Hypothalamus (tissue), 51 donors: ENCODE results near the gene RPP38.

Experiments used
- DNase-seq, 51 donors: peaks; one replicate each; lab custom pipeline; 2025; lab: John Stamatoyannopoulos, UW

The RPP38 gene, protein sequence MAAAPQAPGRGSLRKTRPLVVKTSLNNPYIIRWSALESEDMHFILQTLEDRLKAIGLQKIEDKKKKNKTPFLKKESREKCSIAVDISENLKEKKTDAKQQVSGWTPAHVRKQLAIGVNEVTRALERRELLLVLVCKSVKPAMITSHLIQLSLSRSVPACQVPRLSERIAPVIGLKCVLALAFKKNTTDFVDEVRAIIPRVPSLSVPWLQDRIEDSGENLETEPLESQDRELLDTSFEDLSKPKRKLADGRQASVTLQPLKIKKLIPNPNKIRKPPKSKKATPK

DNA sequence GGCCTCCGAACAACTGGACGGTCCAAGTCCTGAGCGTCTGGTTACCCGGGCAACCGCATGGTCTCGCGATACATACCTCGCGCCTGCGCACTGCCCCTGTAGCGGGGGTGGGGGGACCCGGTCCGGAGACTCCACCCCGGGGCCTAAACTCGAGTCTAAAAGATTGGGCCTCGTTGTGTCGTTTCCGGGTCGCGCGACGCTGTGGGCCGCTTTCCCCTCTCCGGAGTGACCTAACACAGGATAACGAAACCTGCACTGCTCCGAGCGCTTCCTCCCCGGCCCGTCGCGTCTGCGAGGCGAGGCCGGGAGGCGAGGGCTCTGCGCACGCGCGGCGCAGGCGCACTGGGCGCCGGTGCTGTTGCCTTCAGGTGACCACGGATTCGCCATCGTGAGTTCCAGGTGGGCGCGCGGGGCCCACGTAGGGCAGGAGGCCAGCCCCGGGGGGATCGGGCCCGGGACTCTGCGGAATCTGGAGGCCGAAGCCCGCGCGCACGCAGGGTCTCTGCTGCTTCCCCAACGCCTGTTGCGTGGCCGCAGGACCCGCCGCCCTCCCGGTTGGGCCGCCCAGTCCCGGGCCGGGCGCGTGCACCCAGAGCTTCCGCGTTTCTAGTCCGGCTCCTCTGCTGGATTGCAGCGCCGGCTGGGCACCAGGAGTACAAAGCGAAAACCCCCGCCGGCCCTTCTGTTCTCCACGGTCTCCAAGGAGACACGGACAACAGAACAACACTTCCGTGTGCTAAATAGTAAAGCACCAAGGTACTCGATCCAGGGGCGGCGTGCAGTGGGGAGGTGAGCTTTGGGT lies at the start of gene RPP38:
Gene RPP38 (plus strand): TSS at position 345 of the 802 bp plus-strand sequence. CDS start 5,960 bp downstream, outside the sequence.
- peak; percentile 81 to 99 (median 95) for DNase-seq

DNA sequence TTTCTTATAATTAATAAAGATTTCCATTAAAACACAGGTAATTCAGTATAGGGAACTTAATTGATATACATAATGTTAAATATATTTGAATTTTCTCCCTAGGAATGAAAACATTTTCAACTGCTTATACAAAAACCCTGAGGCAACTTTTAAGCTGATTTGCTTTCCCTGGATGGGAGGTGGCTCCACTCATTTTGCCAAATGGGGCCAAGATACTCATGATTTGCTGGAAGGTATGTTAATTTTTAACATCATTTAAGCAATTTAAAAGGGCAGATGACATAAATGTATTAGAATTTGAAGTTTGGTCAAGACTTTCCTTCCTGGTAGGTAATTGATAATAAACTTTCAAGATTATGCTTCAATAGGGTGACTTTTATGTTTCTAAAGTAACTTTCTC lies 47.6 kb upstream of the RPP38 start:
- DNase-seq: no peak

DNA sequence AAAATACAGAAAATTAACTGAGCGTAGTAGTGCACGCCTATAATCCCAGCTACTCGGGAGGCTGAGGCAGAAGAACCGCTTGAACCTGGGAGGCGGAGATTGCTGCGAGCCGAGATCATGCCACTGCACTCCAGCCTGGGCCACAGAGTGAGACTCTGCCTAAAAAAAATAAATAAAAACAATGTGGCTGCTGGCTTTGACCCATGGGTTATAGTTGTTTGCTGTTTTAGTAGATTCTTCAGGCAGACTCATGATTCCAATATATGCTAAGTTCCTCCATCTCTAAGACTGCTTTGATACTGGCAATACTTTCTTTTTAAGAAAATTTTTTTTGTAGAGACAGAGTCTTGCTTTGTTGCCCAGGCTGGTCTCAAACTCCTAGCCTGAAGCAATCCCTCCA lies 45.0 kb upstream of the RPP38 start:
- DNase-seq: no peak

DNA sequence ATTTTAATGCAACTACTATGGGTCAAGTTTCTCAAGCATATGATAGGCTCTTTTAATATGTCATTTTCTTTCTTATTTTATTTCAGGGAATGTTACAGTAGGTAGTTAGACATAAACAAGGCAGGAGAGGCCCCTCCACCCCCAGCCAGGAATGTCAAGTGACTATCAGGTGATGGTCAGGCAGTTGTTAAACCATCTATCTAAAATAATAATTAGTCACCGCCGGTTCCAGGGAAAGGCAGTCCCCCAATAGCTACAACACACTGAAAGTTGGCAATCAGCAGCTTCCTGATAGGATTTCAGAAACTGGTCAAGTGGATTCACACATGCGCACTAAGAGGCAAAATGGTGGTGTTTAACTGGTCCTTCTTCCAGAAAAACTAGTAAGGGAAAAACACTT lies 44.1 kb upstream of the RPP38 start:
- no peak for DNase-seq

DNA sequence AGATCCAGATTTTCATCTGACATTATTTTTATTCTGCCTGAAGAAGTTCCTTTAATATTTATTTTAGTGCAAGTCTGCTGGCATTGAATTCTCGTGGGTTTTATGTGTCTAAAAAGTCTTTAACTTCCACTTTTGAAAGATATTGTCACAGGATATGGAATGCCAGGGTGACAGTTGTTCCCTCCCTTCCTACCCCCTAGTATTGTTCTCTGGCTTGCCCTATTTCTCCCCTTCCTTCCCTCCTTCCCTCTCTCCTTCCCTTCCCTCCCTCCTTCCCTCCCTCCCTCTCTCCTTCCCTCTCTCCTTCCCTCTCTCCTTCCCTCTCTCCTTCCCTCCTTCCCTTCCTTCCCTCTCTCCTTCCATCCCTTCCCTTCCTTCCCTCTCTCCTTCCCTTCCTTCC lies 38.5 kb upstream of the RPP38 start:
- DNase-seq: no peak

DNA sequence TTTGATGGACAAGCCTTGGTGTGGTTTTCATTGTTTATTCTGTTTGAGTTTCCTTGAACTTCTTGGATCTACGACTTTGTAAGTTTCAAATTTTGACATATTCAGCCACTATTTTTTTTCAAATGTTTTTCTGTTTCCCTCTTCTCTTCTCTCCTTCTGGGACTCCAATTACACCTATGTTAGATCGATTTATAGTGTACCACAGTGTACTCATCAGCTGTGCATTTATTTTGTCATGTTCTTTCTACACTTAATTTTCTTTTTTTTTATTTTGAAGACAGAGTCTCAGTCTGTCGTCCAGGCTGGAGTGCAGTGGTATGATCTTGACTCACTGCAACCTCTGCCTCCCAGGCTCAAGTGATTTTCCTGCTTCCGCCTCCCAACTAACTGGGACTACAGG lies 37.2 kb upstream of the RPP38 start:
- DNase-seq: no peak

DNA sequence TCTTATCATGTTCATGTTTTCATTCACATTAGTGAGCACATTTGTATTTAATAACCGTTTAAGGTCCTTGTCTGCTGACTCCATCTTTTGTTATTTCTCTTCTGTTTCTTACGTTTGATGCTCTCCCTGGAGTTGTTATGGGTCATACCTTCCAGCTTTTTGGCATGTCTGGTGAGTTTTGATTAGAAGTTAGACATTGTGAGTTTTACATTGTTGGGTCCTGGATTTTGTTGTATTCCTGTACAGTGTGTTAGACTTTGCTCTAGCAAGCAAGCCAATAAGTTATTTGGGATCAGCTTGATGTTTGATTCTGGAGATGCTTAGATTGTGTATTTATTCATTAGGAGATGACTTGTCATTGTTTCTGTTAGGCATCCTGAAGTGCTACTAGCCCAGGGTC lies 36.5 kb upstream of the RPP38 start:
- DNase-seq: no peak

DNA sequence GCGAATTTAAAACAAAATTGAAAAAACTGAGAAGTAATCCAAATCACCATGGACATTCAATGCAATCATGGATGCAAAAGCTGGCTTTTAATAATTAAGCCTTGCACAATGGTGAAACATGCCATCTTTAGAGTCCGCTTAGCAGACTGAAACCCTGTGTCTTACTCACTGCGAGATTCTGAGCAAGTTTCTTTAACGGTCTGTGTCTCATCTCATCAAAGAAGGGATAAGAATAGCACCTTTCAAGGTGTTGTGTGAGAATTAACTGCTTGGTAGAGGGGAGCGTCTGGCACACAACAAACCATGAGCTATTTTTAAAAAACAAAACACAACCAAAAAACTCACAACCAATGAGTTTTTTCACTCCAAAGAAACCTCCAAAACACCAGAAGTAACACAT lies 30.0 kb upstream of the RPP38 start:
- no peak for DNase-seq

DNA sequence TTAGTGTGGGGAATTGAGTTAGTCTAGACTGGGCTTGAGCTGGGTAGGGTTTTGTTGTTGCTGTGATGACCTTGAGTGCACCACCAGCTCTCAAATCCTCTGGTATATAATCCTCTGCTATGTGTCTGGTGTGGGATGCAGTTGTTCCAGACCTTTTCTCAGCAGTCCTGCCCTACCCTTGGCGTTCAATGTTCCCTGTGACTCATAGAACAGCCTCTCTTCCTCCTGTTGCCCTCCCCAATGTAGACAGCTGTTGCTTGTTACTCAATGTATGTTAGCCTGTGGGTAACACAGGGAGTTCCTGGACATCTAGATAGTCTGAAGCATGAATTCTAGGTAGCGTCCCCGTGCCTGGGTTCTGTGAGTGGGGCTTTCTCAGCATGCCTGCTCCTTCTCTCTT lies 28.4 kb upstream of the RPP38 start:
- no peak for DNase-seq

DNA sequence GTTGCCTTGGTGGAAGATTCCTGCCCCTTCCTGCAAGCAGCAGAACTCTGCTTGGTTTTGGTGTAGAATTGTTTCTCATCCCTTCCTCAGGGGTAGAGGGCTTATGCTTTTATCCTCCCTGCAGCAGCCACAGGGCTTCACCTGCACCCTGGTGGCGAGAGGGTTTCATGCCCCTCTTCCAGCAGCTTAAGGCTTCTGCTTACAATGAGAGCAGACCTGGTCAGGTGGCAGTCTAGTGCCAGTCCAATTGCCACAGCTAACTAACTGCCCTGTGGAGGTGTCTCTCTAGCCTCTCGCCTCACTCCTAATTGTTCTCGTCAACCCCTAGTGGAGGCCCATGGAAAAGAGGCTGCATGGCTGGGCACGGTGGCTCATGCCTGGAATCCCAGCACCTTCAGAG lies 27.9 kb upstream of the RPP38 start:
- no peak for DNase-seq

DNA sequence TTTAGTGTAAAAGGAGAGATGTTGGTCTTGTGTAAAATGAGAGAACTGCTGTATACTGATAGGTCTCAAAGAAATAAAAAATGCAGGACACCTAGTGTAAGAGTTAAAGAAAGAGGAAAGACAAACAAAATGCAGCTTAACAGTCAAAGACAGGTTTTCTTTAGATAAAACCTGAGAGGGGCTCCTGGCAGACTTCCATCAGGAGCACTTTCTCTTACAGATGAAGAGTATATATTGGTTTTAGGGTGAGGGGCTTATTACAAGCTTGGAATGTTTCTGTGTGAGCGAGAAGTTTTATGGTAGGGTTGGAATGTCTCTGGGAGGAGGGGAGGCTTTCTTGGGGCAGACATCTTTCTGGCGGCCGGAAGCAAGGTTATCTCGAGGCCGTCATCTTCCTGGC lies 24.8 kb upstream of the RPP38 start:
- DNase-seq: no peak

DNA sequence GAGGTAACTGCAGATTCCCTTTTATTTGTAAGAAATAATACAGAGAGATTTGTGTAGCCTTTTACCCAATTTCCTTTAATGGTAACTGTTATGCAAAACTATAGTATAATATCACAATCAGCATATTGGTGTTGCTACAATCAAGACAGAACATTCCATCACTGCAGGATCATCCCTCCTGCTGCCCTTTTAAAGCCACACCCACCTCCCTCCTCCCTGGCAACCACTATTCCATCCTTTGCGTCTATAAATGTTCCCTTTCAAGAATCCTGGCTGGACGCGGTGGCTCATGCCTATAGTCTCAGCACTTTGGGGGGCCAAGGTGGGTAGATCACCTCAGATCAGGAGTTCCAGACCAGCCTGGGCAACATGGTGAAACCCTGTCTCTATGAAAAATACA lies 21.7 kb upstream of the RPP38 start:
- no peak for DNase-seq

DNA sequence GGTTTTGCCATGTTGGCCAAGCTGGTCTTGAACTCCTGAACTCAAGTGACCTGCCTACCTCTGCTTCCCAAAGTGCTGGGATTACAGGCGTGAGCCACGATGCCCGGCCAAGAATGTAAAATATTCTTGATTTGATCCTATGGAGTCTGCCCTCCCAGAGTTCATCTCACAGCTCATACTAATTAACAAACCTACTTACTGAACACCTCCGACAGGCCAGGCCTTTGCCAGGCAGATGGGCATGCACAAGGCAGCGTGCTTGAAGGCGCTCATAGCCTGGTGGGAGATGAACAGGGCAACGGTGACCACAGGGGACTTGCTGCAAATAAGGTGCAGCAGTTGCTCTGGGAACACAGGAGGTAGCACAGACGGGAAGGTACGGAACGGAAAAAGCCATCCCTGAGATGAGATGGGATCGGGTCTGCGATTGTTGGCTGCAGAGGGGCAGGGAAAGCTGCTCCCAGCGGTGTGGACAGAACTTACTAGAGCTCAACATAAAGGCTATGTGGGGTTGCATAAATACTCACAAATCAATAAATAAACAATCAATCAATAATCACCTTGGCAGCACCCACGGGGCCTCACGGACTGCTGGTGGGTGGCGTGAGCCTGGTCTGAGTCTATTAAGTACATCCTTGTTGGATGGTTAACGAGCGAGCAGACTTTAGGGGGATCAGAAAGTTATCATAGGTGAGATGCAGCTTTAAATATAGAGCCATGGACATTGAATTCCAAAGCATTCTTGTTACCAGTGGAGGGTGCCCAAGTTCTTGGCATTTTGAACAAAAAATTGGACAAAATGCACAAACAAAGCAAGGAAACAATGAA lies 13.3 kb upstream of the RPP38 start:
- DNase-seq: no peak

DNA sequence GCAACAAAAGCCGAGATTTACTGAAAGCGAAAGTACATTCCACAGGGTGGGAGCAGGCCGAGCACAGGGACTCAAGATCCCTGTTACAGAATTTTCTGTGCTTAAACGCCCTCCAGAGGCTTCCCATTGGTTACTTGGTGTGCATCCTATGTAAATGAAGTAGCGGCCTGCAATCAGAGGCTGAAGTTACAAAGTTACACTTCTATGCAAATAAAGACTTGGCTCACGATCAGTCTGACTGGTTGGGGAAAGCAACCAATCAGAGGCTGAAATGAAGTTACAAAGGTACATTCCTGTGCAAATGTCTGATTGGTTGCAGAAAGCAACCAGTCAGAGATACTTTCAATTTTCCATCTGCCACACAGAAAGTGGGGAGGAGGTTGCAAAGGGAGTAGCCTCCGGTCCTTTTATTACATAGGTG lies 12.6 kb upstream of the RPP38 start:
- DNase-seq: peak in 25 of 51 donors; percentile 5 to 78 (median 22)

DNA sequence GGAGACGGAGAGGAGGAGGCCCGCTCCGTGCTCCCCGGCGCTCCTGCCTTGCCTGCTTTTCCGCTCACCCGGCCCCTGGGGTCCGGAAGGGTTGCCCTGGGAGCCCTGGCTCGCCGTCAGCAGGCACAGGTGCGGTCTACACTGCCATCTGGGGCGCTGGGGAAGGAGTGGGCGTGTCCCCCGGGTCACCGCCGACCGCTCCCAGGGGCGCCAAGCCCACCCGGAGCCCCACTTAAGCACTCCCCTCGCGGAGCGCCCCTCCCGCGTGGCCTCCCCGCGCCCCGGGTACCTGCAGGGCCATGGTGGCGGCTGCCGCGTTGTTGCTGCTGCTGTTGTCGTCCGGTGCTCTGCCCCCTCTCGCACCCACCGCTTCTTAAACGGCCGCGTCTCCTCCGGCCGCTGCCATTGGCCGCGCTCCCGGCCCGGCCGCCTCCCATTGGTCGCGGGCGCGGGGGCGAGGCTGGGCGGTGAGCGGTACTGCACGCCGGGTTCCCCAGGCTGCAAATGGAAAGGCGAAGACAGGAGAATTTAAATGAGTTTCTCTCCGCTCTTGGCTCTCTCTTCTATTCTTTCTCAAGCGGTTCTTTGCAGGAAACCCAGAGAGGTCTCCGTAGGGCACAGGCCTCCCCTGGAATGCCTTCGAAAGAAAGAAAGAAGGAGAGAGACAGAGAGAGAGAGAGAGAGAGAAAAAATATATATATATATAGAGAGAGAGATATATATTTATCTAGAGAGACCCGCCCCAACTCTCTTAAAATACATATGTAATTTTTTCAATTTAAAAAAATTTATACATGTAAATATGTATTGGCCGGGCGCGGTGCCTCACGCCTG lies 8.5 kb upstream of the RPP38 start, which contains the start of gene ACBD7:
Gene ACBD7 (minus strand): TSS at position 349 of the 834 bp plus-strand sequence. CDS start 48 bp downstream, at position 301.
- DNase-seq: peak in 48 of 51 donors; percentile 15 to 84 (median 70)

DNA sequence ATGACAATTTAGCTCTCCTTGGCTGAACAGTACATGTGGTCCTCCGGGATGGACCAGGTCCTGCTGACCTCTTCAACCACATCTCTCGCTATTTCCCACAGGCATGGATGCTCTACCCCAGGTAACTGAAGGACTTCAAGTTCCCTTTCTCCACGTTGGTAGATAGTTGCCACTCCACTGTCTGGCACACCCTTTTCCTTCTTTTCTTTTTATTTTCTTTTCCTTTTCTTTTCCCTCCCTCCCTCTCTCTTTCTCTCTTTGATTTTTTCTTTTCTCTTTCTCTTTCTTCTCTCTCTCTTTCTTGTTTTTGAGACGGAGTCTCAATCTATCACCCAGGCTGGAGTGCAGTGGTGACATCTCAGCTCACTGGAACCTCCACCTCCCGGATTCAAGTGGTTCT lies 5.7 kb upstream of the RPP38 start:
- no peak for DNase-seq

DNA sequence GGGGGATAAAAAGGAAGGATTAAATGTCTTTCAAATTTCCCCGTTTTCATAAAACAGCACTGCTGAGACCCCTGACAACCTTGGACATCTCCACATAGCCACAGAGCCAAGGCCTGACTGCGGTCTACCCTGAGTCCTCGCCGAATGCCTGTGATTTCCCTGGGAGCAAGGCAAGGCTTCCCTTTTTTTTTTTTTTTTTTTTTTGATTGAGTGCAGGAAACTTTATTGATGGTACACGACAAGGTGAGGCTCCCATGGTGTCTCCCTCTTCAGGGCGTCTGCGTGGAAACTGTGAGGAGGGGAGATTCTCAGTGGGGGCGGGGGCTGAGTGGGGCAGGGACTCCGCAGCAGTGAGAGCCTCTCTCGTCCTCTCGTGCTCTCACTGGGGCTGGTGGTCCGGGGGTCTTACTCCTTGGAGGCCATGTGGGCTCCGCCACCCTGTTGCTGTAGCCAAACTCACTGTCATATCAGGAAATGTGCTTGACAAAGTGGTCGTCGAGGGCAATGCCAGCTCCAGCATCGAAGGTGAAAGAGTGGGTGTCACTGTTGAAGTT lies 4.2 kb upstream of the RPP38 start:
- no peak for DNase-seq

DNA sequence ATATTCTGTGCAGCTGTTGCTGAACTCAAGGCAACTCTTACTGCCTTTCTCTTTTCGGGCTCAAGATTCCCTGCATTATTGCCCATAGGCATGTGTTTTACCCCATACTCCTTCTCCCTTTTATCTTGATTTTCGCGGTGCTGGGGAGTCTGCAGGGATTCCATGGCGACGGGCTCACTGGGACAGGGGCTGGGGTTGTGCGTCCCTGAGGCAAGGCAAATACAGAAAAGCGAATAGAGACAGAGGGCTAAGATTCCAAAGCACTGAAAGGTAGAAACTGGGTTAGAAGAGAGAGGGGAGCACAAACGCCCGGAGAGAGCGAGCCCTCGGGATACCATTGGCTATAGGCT lies 519 bp upstream of the RPP38 start:
- no peak for DNase-seq

DNA sequence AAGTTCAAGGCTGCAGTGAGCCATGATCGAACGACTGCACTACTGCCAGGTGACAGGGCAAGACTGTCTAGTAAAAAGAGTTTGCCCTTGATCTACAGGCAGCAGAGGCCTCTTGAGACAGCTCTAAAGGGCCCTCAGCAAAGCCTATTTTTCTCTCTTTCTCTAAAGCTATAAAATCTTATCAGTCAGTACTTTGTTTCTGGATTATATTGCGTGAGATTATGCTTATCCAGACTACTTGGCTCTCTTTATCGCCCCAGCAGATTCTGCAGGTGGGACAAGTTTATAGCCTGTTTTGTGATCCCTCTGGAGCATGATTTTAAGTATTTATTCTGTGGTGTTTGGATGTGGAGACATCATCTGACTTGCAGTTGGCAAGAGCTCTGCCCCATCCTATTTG lies 2.7 kb downstream of the RPP38 start:
- DNase-seq: no peak

DNA sequence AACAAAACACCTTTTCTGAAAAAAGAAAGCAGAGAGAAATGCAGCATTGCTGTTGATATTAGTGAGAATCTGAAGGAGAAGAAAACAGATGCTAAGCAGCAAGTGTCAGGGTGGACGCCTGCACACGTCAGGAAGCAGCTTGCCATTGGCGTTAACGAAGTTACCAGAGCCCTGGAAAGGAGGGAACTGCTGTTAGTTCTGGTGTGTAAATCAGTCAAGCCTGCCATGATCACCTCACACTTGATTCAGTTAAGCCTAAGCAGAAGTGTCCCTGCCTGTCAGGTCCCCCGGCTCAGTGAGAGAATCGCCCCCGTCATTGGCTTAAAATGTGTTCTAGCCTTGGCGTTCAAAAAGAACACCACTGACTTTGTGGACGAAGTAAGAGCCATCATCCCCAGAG lies 6.4 kb downstream of the RPP38 start:
- no peak for DNase-seq
